HEK293 (cell line): ENCODE measurements around the gene PANX1.

Source experiments
- BCL6B ChIP-seq: fragments of 450-650 bp; formaldehyde crosslinking; IDR thresholded peaks from 2 replicates; pipeline ENCODE4 v1.5.1; 2017; ENCODE audit warnings: missing biosample characterization, missing genetic modification characterization
- HOXA7 ChIP-seq: sonication (generic); formaldehyde crosslinking; IDR thresholded peaks from 2 replicates; pipeline ENCODE4 v1.8.1; 2022; ENCODE audit warnings: missing genetic modification reagents, borderline replicate concordance
- IKZF3 ChIP-seq: fragments of 450-650 bp; IDR thresholded peaks from 2 replicates; pipeline ENCODE4 v1.5.0; 2018; ENCODE audit warnings: missing biosample characterization, mild to moderate bottlenecking, missing genetic modification characterization, moderate library complexity
- KLF17 ChIP-seq: fragments of 450-650 bp; formaldehyde crosslinking; IDR thresholded peaks from 2 replicates; pipeline ENCODE4 v1.5.1; 2016; ENCODE audit warnings: missing biosample characterization, missing genetic modification characterization
- PRDM1 ChIP-seq: fragments of 450-650 bp; formaldehyde crosslinking; IDR thresholded peaks from 2 replicates; pipeline ENCODE4; 2016; ENCODE audit warnings: missing biosample characterization, missing genetic modification characterization
- SP7 ChIP-seq: fragments of 450-650 bp; formaldehyde crosslinking; IDR thresholded peaks from 2 replicates; pipeline ENCODE4 v1.5.1; 2016; ENCODE audit warnings: missing biosample characterization, missing genetic modification characterization
- ZBTB1 ChIP-seq: fragments of 450-650 bp; formaldehyde crosslinking; IDR thresholded peaks from 2 replicates; pipeline ENCODE4 v1.5.1; 2016; ENCODE audit warnings: missing biosample characterization, missing genetic modification characterization
- ZBTB20 ChIP-seq: fragments of 450-650 bp; formaldehyde crosslinking; IDR thresholded peaks from 2 replicates; pipeline ENCODE4 v1.5.1; 2016; ENCODE audit warnings: missing biosample characterization, missing genetic modification characterization
- ZBTB21 ChIP-seq: fragments of 450-650 bp; formaldehyde crosslinking; IDR thresholded peaks from 2 replicates; pipeline ENCODE4 v1.5.1; 2017; ENCODE audit warnings: missing biosample characterization, missing genetic modification characterization
- ZBTB44 ChIP-seq: fragments of 450-650 bp; IDR thresholded peaks from 2 replicates; pipeline ENCODE4 v1.5.1; 2018; ENCODE audit warnings: missing biosample characterization, mild to moderate bottlenecking, missing genetic modification characterization
- ZBTB48 ChIP-seq: fragments of 450-650 bp; formaldehyde crosslinking; IDR thresholded peaks from 2 replicates; pipeline ENCODE4 v1.5.1; 2016; ENCODE audit warnings: missing biosample characterization, missing genetic modification characterization
- ZFHX2 ChIP-seq: fragments of 450-650 bp; formaldehyde crosslinking; conservative IDR thresholded peaks from 2 replicates; pipeline ENCODE4 v1.5.1; 2016; ENCODE audit warnings: missing biosample characterization, missing genetic modification characterization
- ZNF10 ChIP-seq: fragments of 450-650 bp; formaldehyde crosslinking; IDR thresholded peaks from 2 replicates; pipeline ENCODE4 v1.5.1; 2017; ENCODE audit warnings: missing biosample characterization, missing genetic modification characterization
- ZNF211 ChIP-seq: fragments of 450-650 bp; formaldehyde crosslinking; IDR thresholded peaks from 2 replicates; pipeline ENCODE4 v1.5.1; 2016; ENCODE audit warnings: low read depth, missing biosample characterization, missing genetic modification characterization
- ZNF223 ChIP-seq: fragments of 450-650 bp; formaldehyde crosslinking; IDR thresholded peaks from 2 replicates; pipeline ENCODE4 v1.5.1; 2016; ENCODE audit warnings: missing biosample characterization, missing genetic modification characterization
- ZNF398 ChIP-seq: fragments of 450-650 bp; formaldehyde crosslinking; IDR thresholded peaks from 2 replicates; pipeline ENCODE4 v1.5.1; 2017; ENCODE audit warnings: missing biosample characterization, missing genetic modification characterization
- ZNF426 ChIP-seq: fragments of 450-650 bp; formaldehyde crosslinking; IDR thresholded peaks from 2 replicates; pipeline ENCODE4 v1.5.1; 2017; ENCODE audit warnings: missing biosample characterization, missing genetic modification characterization, mild to moderate bottlenecking, inconsistent platforms, moderate library complexity
- ZNF488 ChIP-seq: fragments of 450-650 bp; formaldehyde crosslinking; IDR thresholded peaks from 2 replicates; pipeline ENCODE4 v1.5.1; 2016; ENCODE audit warnings: missing biosample characterization, missing genetic modification characterization
- ZNF501 ChIP-seq: fragments of 450-650 bp; formaldehyde crosslinking; IDR thresholded peaks from 2 replicates; pipeline ENCODE4 v1.5.1; 2016; ENCODE audit warnings: missing biosample characterization, missing genetic modification characterization
- ZNF521 ChIP-seq: fragments of 450-650 bp; formaldehyde crosslinking; IDR thresholded peaks from 2 replicates; pipeline ENCODE4 v1.5.1; 2017; ENCODE audit warnings: missing biosample characterization, mild to moderate bottlenecking, missing genetic modification characterization
- ZNF561 ChIP-seq: fragments of 450-650 bp; IDR thresholded peaks from 2 replicates; pipeline ENCODE4 v1.5.1; 2018; ENCODE audit warnings: missing biosample characterization, missing genetic modification characterization, borderline replicate concordance
- ZNF571 ChIP-seq: fragments of 450-650 bp; formaldehyde crosslinking; IDR thresholded peaks from 2 replicates; pipeline ENCODE4 v1.5.0; 2017; ENCODE audit warnings: missing biosample characterization, missing genetic modification characterization
- ZNF600 ChIP-seq: fragments of 450-650 bp; formaldehyde crosslinking; IDR thresholded peaks from 2 replicates; pipeline ENCODE4 v1.5.1; 2016; ENCODE audit warnings: missing biosample characterization, missing genetic modification characterization
- ZNF624 ChIP-seq: fragments of 450-650 bp; formaldehyde crosslinking; IDR thresholded peaks from 2 replicates; pipeline ENCODE4 v1.5.1; 2017; ENCODE audit warnings: missing biosample characterization, missing genetic modification characterization
- ZNF626 ChIP-seq: fragments of 450-650 bp; sonication (Bioruptor Pico); formaldehyde crosslinking; IDR thresholded peaks from 2 replicates; pipeline ENCODE4 v1.5.1; 2018; ENCODE audit warnings: missing biosample characterization, missing genetic modification characterization, inconsistent platforms
- ZNF692 ChIP-seq: fragments of 450-650 bp; formaldehyde crosslinking; IDR thresholded peaks from 2 replicates; pipeline ENCODE4 v1.5.1; 2016; ENCODE audit warnings: missing biosample characterization, missing genetic modification characterization
- ZNF768 ChIP-seq: fragments of 450-650 bp; formaldehyde crosslinking; IDR thresholded peaks from 2 replicates; pipeline ENCODE4 v1.5.1; 2018; ENCODE audit warnings: missing biosample characterization, mild to moderate bottlenecking, missing genetic modification characterization
- ZNF776 ChIP-seq: fragments of 450-650 bp; formaldehyde crosslinking; IDR thresholded peaks from 2 replicates; pipeline ENCODE4 v1.5.0; 2017; ENCODE audit warnings: missing biosample characterization, missing genetic modification characterization, borderline replicate concordance
- ZNF785 ChIP-seq: fragments of 450-650 bp; formaldehyde crosslinking; IDR thresholded peaks from 2 replicates; pipeline ENCODE4 v1.5.1; 2016; ENCODE audit warnings: missing biosample characterization, missing genetic modification characterization
- ZNF837 ChIP-seq: fragments of 450-650 bp; formaldehyde crosslinking; IDR thresholded peaks from 2 replicates; pipeline ENCODE4 v1.5.1; 2016; ENCODE audit warnings: missing biosample characterization, missing genetic modification characterization
- ZSCAN16 ChIP-seq: fragments of 450-650 bp; formaldehyde crosslinking; IDR thresholded peaks from 2 replicates; pipeline ENCODE4 v1.5.1; 2016; ENCODE audit warnings: missing biosample characterization, missing genetic modification characterization
- ZSCAN30 ChIP-seq: fragments of 450-650 bp; IDR thresholded peaks from 2 replicates; pipeline ENCODE4 v1.5.1; 2018; ENCODE audit warnings: missing biosample characterization, mild to moderate bottlenecking, missing genetic modification characterization, moderate library complexity

The PANX1 gene

GRCh38 chr11:94132152-94132558 lies 3.5 kb downstream of the PANX1 start (continued):
- TF ChIP-seq ZNF488: no peak
- TF ChIP-seq ZNF10 (tag by site-specific recombination): no peak
- no peak for TF ChIP-seq ZNF776 (tag by site-specific recombination)
- no peak for TF ChIP-seq ZNF223 (tag by site-specific recombination)
- no peak for TF ChIP-seq ZNF785 (tag by site-specific recombination)
- TF ChIP-seq ZNF600 (tag by site-specific recombination): peak; percentile 34; the same call in 1 of the 2 replicates
- TF ChIP-seq ZBTB48: no peak
- TF ChIP-seq ZNF426 (tag by site-specific recombination): no peak
- TF ChIP-seq ZNF837 (tag by site-specific recombination): no peak
- no peak for TF ChIP-seq ZNF211
- no peak for TF ChIP-seq ZNF624
- no peak for TF ChIP-seq ZNF768 (tag by site-specific recombination)
- TF ChIP-seq ZNF501 (tag by site-specific recombination): no peak
- TF ChIP-seq KLF17: no peak
- TF ChIP-seq ZNF571 (tag by site-specific recombination): no peak
- peak; percentile 44; the same call in 1 of the 2 replicates for TF ChIP-seq PRDM1 (tag by site-specific recombination)
- TF ChIP-seq ZSCAN16 (tag by site-specific recombination): no peak
- no peak for TF ChIP-seq ZBTB44
- TF ChIP-seq ZBTB1 (tag by site-specific recombination): no peak
- TF ChIP-seq ZNF561 (tag by site-specific recombination): no peak
- TF ChIP-seq ZNF692 (tag by site-specific recombination): 0 out of 2 replicates have a peak, but pooled peaks have one; percentile 7
- no peak for TF ChIP-seq HOXA7
- TF ChIP-seq IKZF3 (tag by site-specific recombination): no peak
- TF ChIP-seq ZBTB20: peak; percentile 58; the same call in 1 of the 2 replicates
- no peak for TF ChIP-seq ZSCAN30 (tag by site-specific recombination)
- no peak for TF ChIP-seq BCL6B
- no peak for TF ChIP-seq ZNF626 (tag by site-specific recombination)
- no peak for TF ChIP-seq SP7 (tag by site-specific recombination)
- no peak for TF ChIP-seq ZBTB21 (tag by site-specific recombination)
- TF ChIP-seq ZNF398 (tag by site-specific recombination): no peak
- no peak for TF ChIP-seq ZNF521
- TF ChIP-seq ZFHX2: no peak
